ENCODE measurements around the gene ATG16L2.

DNA sequence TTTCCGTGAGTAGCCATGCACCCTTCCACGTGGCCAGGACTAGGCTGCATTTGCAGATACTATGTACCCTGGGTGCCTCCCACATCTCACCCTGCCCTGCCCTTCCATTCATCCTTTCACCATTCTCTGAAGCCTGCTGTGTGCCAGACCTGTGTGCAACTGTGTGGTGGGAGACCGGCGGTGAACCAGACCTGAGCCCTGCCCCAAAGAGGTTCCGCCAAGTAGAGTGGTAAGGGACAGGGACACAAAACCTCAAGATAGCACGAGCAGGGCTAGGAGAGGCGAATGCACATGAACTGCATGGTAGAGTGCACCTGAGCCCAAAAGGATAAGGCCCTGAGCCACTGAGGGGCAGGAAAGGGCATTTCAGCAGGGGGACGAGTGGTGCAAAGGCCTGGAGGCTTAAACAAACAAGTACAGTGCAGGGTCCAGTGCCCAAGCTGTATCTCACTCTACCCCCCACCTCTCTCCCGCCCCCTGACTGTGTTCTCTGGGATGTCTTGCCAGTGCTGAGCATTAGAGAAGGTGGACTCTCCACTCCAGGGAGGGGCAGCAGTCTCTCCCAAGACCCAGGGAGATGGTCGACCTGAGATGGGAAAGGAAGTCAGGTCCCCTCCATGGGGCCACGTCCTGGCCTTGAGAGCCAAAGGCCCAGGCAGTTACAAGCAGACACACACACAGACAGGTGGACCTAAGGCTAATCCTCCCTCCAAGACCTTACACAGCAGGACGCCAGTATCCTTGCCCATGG lies 47.9 kb upstream of the ATG16L2 start:
- no peak for TF ChIP-seq CTCF (IDR thresholded peaks at IDR 0.05; ENCODE audit: extremely low read depth in 1 of 2, insufficient read depth in 1 of 2, low read depth in 1 of 2, low read length in 2 of 2)
- TF ChIP-seq POLR2AphosphoS5 (IDR thresholded peaks at IDR 0.05; ENCODE audit: insufficient read depth, low read depth, low read length) = no peak
- TF ChIP-seq EZH2 (IDR thresholded peaks at IDR 0.05; ENCODE audit: borderline replicate concordance, low read depth, low read length, severe bottlenecking) = no peak

Measured in endothelial cell of umbilical vein (primary cell).